HG03469 (cell line): ENCODE results near the gene CAB39.

Experiments
- ATAC-seq: cut with Tn5 transposase; IDR thresholded peaks from one replicate; pipeline ENCODE4 v1.9.1; 2021; ENCODE audit warnings: mild to moderate bottlenecking, moderate library complexity, moderate number of reproducible peaks; ENCODE audit not compliant: unreplicated experiment

CAB39 gene

GRCh38 chr2:230849633-230850357 is 137.2 kb downstream of the CAB39 start:
- no peak for ATAC-seq

- no peak for ATAC-seq
Measured at GRCh38 chr2:230850358-230850658, 137.7 kb downstream of the CAB39 start.

GRCh38 chr2:230852113-230852512 is 139.5 kb downstream of the CAB39 start:
- no peak for ATAC-seq

- no peak for ATAC-seq
Measured at GRCh38 chr2:230861552-230862255, 149.1 kb downstream of the CAB39 start.

- no peak for ATAC-seq
Measured at GRCh38 chr2:230862292-230862691, 149.7 kb downstream of the CAB39 start.

GRCh38 chr2:230863031-230863430 is 150.4 kb downstream of the CAB39 start:
- no peak for ATAC-seq

GRCh38 chr2:230863442-230864121 is 150.9 kb downstream of the CAB39 start:
- no peak for ATAC-seq

- no peak for ATAC-seq
Measured at GRCh38 chr2:230864122-230864604, 151.5 kb downstream of the CAB39 start.

- ATAC-seq: peak; percentile 69
Measured at GRCh38 chr2:230864605-230865306, 152.1 kb downstream of the CAB39 start, which contains the start of gene ITM2C. TSS of gene ITM2C (plus strand) at chr2:230864942. CDS start at chr2:230865026, 84 bp downstream.

GRCh38 chr2:230865307-230865765 is 152.7 kb downstream of the CAB39 start:
- no peak for ATAC-seq

GRCh38 chr2:230865766-230866755 is 153.4 kb downstream of the CAB39 start:
- ATAC-seq: no peak

GRCh38 chr2:230866756-230867523 is 154.3 kb downstream of the CAB39 start:
- ATAC-seq: no peak

GRCh38 chr2:230868161-230868946 is 155.7 kb downstream of the CAB39 start:
- ATAC-seq: no peak

- ATAC-seq: no peak
Measured at GRCh38 chr2:230868947-230869913, 156.6 kb downstream of the CAB39 start.

- no peak for ATAC-seq
Measured at GRCh38 chr2:230869914-230870543, 157.4 kb downstream of the CAB39 start.
